Fibroblast of lung (primary cell): ENCODE measurements around the gene DNASE2B. TPM values are rescaled to one million over a fixed set of nuclear protein-coding genes. Genes with fewer than 3 reads are reported as not detected.

Source experiments
- DNase-seq, 2 donors: peaks; one replicate each; pipeline versions ENCODE4 v3.0.0 to v3.0.0-alpha.2; 2010; ENCODE audit warnings: low read depth in 2 of 2
- H2AFZ ChIP-seq: 2 replicates; pipeline ENCODE4 v1.5.1; 2012; ENCODE audit warnings: low read length, control low read depth, inconsistent platforms
- H3K27ac ChIP-seq: 2 replicates; pipeline ENCODE4 v1.5.1; 2011; ENCODE audit warnings: low read length, control low read depth; ENCODE audit not compliant: insufficient read depth
- H3K27me3 ChIP-seq: 2 replicates; pipeline ENCODE4 v1.5.1; 2011; ENCODE audit warnings: mild to moderate bottlenecking, low read length; ENCODE audit not compliant: control insufficient read depth, insufficient read depth
- H3K36me3 ChIP-seq: 2 replicates; pipeline ENCODE4 v1.5.1; 2011; ENCODE audit warnings: low read length; ENCODE audit not compliant: control insufficient read depth, insufficient read depth
- H3K4me1 ChIP-seq: 2 replicates; pipeline ENCODE4 v1.5.1; 2011; ENCODE audit warnings: low read length; ENCODE audit not compliant: control insufficient read depth, insufficient read depth; ENCODE audit errors: extremely low read depth
- H3K4me2 ChIP-seq: 2 replicates; pipeline ENCODE4 v1.5.1; 2011; ENCODE audit warnings: low read length, control low read depth; ENCODE audit not compliant: insufficient read depth; ENCODE audit errors: extremely low read depth
- H3K4me3 ChIP-seq, 4 experiments: fragments of 200-600 bp in 1 of 4; sonication (generic) in 1 of 4; replicated peaks in 1 of 4; 2 replicates each; pipeline ENCODE4 v1.5.1; 2011 to 2016; ENCODE audit warnings: low read length in 4 of 4, low read depth in 3 of 4, mild to moderate bottlenecking in 3 of 4, control low read depth in 2 of 4, inconsistent platforms in 1 of 4, mixed read lengths in 1 of 4; ENCODE audit not compliant: insufficient read depth in 1 of 4; ENCODE audit errors: control extremely low read depth in 1 of 4
- H3K79me2 ChIP-seq: 2 replicates; pipeline ENCODE4 v1.5.1; 2012; ENCODE audit warnings: mild to moderate bottlenecking, low read length, inconsistent platforms; ENCODE audit not compliant: control insufficient read depth, insufficient read depth
- H3K9ac ChIP-seq: 2 replicates; pipeline ENCODE4 v1.5.1; 2011; ENCODE audit warnings: mild to moderate bottlenecking, low read length, control low read depth; ENCODE audit not compliant: insufficient read depth
- H3K9me3 ChIP-seq: 2 replicates; pipeline ENCODE4 v1.5.1; 2012; ENCODE audit warnings: low read depth, low read length; ENCODE audit not compliant: control insufficient read depth, insufficient read depth
- H4K20me1 ChIP-seq: 2 replicates; pipeline ENCODE4 v1.5.1; 2011; ENCODE audit warnings: low read length; ENCODE audit not compliant: control insufficient read depth, insufficient read depth; ENCODE audit errors: extremely low read depth
- CTCF ChIP-seq, 2 donors: IDR thresholded peaks in 1 of 2; conservative IDR thresholded peaks in 1 of 2; 1 replicate in 1 of 2; 2 replicates in 1 of 2; pipeline ENCODE4 v1.5.1; 2011 to 2012; ENCODE audit warnings: low read length in 2 of 2, control low read depth in 1 of 2, inconsistent platforms in 1 of 2, low read depth in 1 of 2, mild to moderate bottlenecking in 1 of 2
- EZH2 ChIP-seq: IDR thresholded peaks from 2 replicates; pipeline ENCODE4 v1.5.1; 2012; ENCODE audit warnings: low read length, control low read depth, mild to moderate bottlenecking; ENCODE audit errors: missing control alignments
- polyA plus RNA-seq, 2 donors: library from polyadenylated mRNA; depleted of rRNA in 1 of 2; stranded (reverse) in 1 of 2; unstranded in 1 of 2; fragments of >200 nt; gene quantifications; 2 replicates each; pipeline ENCODE4 v1.2.1, GENCODE V29; 2011 to 2012; ENCODE audit warnings: missing spikeins in 1 of 2
- total RNA-seq: library from RNA; depleted of rRNA; stranded (reverse); fragments of >200 nt; gene quantifications from 2 replicates; pipeline ENCODE4 v1.2.1, GENCODE V29; 2014

The DNASE2B gene
- total and polyA plus RNA-seq, 2 donors (not counting 1 experiment from before 2014, with no cell fraction given): not detected

- Histone ChIP-seq H3K4me2 (no peak overlapping the region), H3K4me3 (no peak overlapping the region), H3K27ac (no peak overlapping the region), H3K9me3 (no peaks in the 10 kb centered on the region), H4K20me1 (no peaks in the 10 kb centered on the region), H3K4me1 (no peaks in the 10 kb centered on the region), H3K36me3 (no peaks in the 10 kb centered on the region), H3K79me2 (no peaks in the 10 kb centered on the region), H3K9ac (no peak overlapping the region), H3K27me3 (no peaks in the 10 kb centered on the region), H2AFZ (no peak overlapping the region)
- TF ChIP-seq EZH2 (no peak), CTCF (conservative IDR thresholded peaks at IDR 0.05 in 1 of 2, IDR thresholded peaks at IDR 0.05 in 1 of 2; ENCODE audit: low read depth in 1 of 2, low read length in 2 of 2) (no peak)
- no peak for DNase-seq
Observed at GRCh38 chr1:84424513-84425149, 26.3 kb downstream of the DNASE2B start.

- no peak for TF ChIP-seq EZH2
- no peak for TF ChIP-seq CTCF (conservative IDR thresholded peaks at IDR 0.05 in 1 of 2, IDR thresholded peaks at IDR 0.05 in 1 of 2; ENCODE audit: low read depth in 1 of 2, low read length in 2 of 2)
- no peaks in the 10 kb centered on the region for H3K9me3 ChIP-seq
- no peak overlapping the region for H3K27ac ChIP-seq
- H3K4me2 ChIP-seq: no peak overlapping the region
- no peaks in the 10 kb centered on the region for H3K4me1 ChIP-seq
- H3K79me2 ChIP-seq: no peaks in the 10 kb centered on the region
- DNase-seq: no peak
- H2AFZ ChIP-seq: no peak overlapping the region
- H3K4me3 ChIP-seq: no peak overlapping the region
- H4K20me1 ChIP-seq: no peaks in the 10 kb centered on the region
- no peak overlapping the region for H3K9ac ChIP-seq
- no peaks in the 10 kb centered on the region for H3K36me3 ChIP-seq
- no peaks in the 10 kb centered on the region for H3K27me3 ChIP-seq
Observed at GRCh38 chr1:84425150-84425896, 27.0 kb downstream of the DNASE2B start.

GRCh38 chr1:84426376-84426775, 28.1 kb downstream of the DNASE2B start:
- H3K79me2 ChIP-seq: no peaks in the 10 kb centered on the region
- H3K4me2 ChIP-seq: no peak overlapping the region
- no peaks in the 10 kb centered on the region for H3K27me3 ChIP-seq
- no peaks in the 10 kb centered on the region for H3K36me3 ChIP-seq
- DNase-seq: no peak
- H4K20me1 ChIP-seq: no peaks in the 10 kb centered on the region
- no peak overlapping the region for H3K4me3 ChIP-seq
- H3K9ac ChIP-seq: no peak overlapping the region
- no peaks in the 10 kb centered on the region for H3K9me3 ChIP-seq
- TF ChIP-seq CTCF (conservative IDR thresholded peaks at IDR 0.05 in 1 of 2, IDR thresholded peaks at IDR 0.05 in 1 of 2; ENCODE audit: low read depth in 1 of 2, low read length in 2 of 2) (no peak), EZH2 (no peak)
- no peak overlapping the region for H2AFZ ChIP-seq
- H3K4me1 ChIP-seq: no peaks in the 10 kb centered on the region
- no peak overlapping the region for H3K27ac ChIP-seq
